Pulmonary artery endothelial cell (primary cell): ENCODE results near the gene ZDHHC14. TPM values are rescaled to one million over a fixed set of nuclear protein-coding genes. Genes with fewer than 3 reads are reported as not detected.
"Not testable (repeated sequence)": the region's sequence is repeated elsewhere in the genome, so short reads cannot be mapped to it uniquely, and the experiment has no call there.

Source experiments
- DNase-seq: peaks from one replicate; pipeline ENCODE4 v3.0.0-alpha.2; 2011; ENCODE audit warnings: low read depth, low spot score
- total RNA-seq: library from RNA; depleted of rRNA; stranded (reverse); fragments of >200 nt; gene quantifications from 2 replicates; pipeline ENCODE4 v1.2.3, GENCODE V29; 2014

The ZDHHC14 gene
- total RNA-seq, 1 donor from 2014 or later: 9.4 TPM

- no peak for DNase-seq
Observed at GRCh38 chr6:157380458-157380778, 572 bp upstream of the ZDHHC14 start.

- DNase-seq: no peak
Observed at GRCh38 chr6:157381631-157382621, 936 bp downstream of the ZDHHC14 start.

GRCh38 chr6:157382821-157383220 is 1.8 kb downstream of the ZDHHC14 start:
- no peak for DNase-seq

- DNase-seq: no peak
Observed at GRCh38 chr6:157383471-157383870, 2.5 kb downstream of the ZDHHC14 start.

- not testable (repeated sequence) for DNase-seq
Observed at GRCh38 chr6:157384962-157385361, 4.0 kb downstream of the ZDHHC14 start.

- DNase-seq: no peak
Observed at GRCh38 chr6:157385482-157385881, 4.5 kb downstream of the ZDHHC14 start.

GRCh38 chr6:157386023-157386422 is 5.0 kb downstream of the ZDHHC14 start:
- no peak for DNase-seq

GRCh38 chr6:157386454-157386853 is 5.5 kb downstream of the ZDHHC14 start:
- DNase-seq: no peak

GRCh38 chr6:157388924-157389323 is 7.9 kb downstream of the ZDHHC14 start:
- DNase-seq: no peak

- no peak for DNase-seq
Observed at GRCh38 chr6:157390273-157391060, 9.5 kb downstream of the ZDHHC14 start.

- no peak for DNase-seq
Observed at GRCh38 chr6:157392927-157393668, 12.1 kb downstream of the ZDHHC14 start.

- no peak for DNase-seq
Observed at GRCh38 chr6:157393669-157394327, 12.8 kb downstream of the ZDHHC14 start.

GRCh38 chr6:157395199-157395598 is 14.2 kb downstream of the ZDHHC14 start:
- DNase-seq: not testable (repeated sequence)

- DNase-seq: no peak
Observed at GRCh38 chr6:157396026-157396425, 15.0 kb downstream of the ZDHHC14 start.

- no peak for DNase-seq
Observed at GRCh38 chr6:157397660-157398059, 16.7 kb downstream of the ZDHHC14 start.

GRCh38 chr6:157398151-157398550 is 17.2 kb downstream of the ZDHHC14 start:
- no peak for DNase-seq

GRCh38 chr6:157400676-157401075 is 19.7 kb downstream of the ZDHHC14 start:
- DNase-seq: no peak

- DNase-seq: no peak
Observed at GRCh38 chr6:157401734-157402338, 20.8 kb downstream of the ZDHHC14 start.

GRCh38 chr6:157402996-157403685 is 22.2 kb downstream of the ZDHHC14 start:
- DNase-seq: no peak

- DNase-seq: no peak
Observed at GRCh38 chr6:157403686-157404051, 22.7 kb downstream of the ZDHHC14 start.
